ENCODE results near the gene CAP2. TPM values are rescaled to one million over a fixed set of nuclear protein-coding genes. Genes with fewer than 3 reads are reported as not detected.

The CAP2 gene
- total RNA-seq, 1 donor from 2014 or later: 129 TPM

- DNase-seq (no peak), ATAC-seq (no peak)
- intact Hi-C loops (cut with micrococcal nuclease): loop anchor here (10.0 kb wide), 1 partner anchor 204 kb away; no protein-coding TSS in a partner anchor
These were observed 197.9 kb downstream of the CAP2 start for GRCh38 chr6:17591287-17591686.

GRCh38 chr6:17593246-17593645 lies 199.9 kb downstream of the CAP2 start:
- ATAC-seq: no peak
- intact Hi-C loops (cut with micrococcal nuclease): loop anchor here (10.0 kb wide), 1 partner anchor 202 kb away; no protein-coding TSS in a partner anchor
- no peak for DNase-seq

GRCh38 chr6:17596085-17596484 lies 202.7 kb downstream of the CAP2 start:
- intact Hi-C loops (cut with micrococcal nuclease): loop anchor here (10.0 kb wide), 1 partner anchor 199 kb away; no protein-coding TSS in a partner anchor
- DNase-seq (no peak), ATAC-seq (no peak)

- ATAC-seq (peak; percentile 98), DNase-seq (peak; percentile 96)
- intact Hi-C loops (cut with micrococcal nuclease): loop anchor here (10.0 kb wide), 1 partner anchor 195 kb away; no protein-coding TSS in a partner anchor
These were observed 206.6 kb downstream of the CAP2 start, which contains the start of gene FAM8A1 for GRCh38 chr6:17599877-17600526. Gene FAM8A1, plus strand, starts transcription at chr6:17600302. Its CDS starts 108 bp downstream, at chr6:17600410.

GRCh38 chr6:17600527-17601385 lies 207.4 kb downstream of the CAP2 start:
- ATAC-seq (peak; percentile 70), DNase-seq (peak; percentile 73)
- intact Hi-C loops (cut with micrococcal nuclease): no loop called here

GRCh38 chr6:17601386-17601703 lies 207.9 kb downstream of the CAP2 start:
- DNase-seq (no peak), ATAC-seq (no peak)
- intact Hi-C loops (cut with micrococcal nuclease): no loop called here

- no peak for DNase-seq
- intact Hi-C loops (cut with micrococcal nuclease): no loop called here
- ATAC-seq: no peak
These were observed 209.5 kb downstream of the CAP2 start for GRCh38 chr6:17602888-17603287.

GRCh38 chr6:17606606-17607005 lies 213.2 kb downstream of the CAP2 start:
- intact Hi-C loops (cut with micrococcal nuclease): no loop called here
- ATAC-seq (no peak), DNase-seq (no peak)

Other genes with a start within 250 kb of the CAP2 start
- gene RBM24, start 112.2 kb upstream of the CAP2 start, total RNA-seq: 223 TPM
- 18.8 TPM for gene FAM8A1, start 206.7 kb downstream of the CAP2 start, total RNA-seq

Measured in left ventricle myocardium superior (tissue), 1 donor.